Prostate gland (tissue), 2 donors: ENCODE data around the gene ZNF532. TPM values are rescaled to one million over a fixed set of nuclear protein-coding genes. Genes with fewer than 3 reads are reported as not detected.

Experiments
- DNase-seq: peaks from one replicate; pipeline ENCODE4 v3.0.0-alpha.2; 2019; ENCODE audit warnings: low spot score
- H3K27ac ChIP-seq, 2 donors: fragments of 200-600 bp; sonication (generic); 2 replicates each; pipeline ENCODE4 v1.5.1; 2017 to 2019
- H3K27me3 ChIP-seq: fragments of 200-600 bp; sonication (generic); replicated peaks from 2 replicates; pipeline ENCODE4 v1.5.1; 2019; ENCODE audit not compliant: insufficient read depth
- H3K36me3 ChIP-seq, 2 donors: fragments of 200-600 bp; sonication (generic); 1 replicate in 1 of 2; 2 replicates in 1 of 2; pipeline versions ENCODE4 v1.5.1 to v1.8.1; 2017 to 2019
- H3K4me1 ChIP-seq: fragments of 200-600 bp; sonication (generic); replicated peaks from 2 replicates; pipeline ENCODE4 v1.5.1; 2019
- H3K4me3 ChIP-seq, 2 donors: fragments of 200-600 bp; sonication (generic); 2 replicates each; pipeline ENCODE4 v1.5.1; 2017 to 2019
- H3K9me3 ChIP-seq: fragments of 200-600 bp; sonication (generic); 2 replicates; pipeline ENCODE4 v1.5.1; 2017
- POLR2A ChIP-seq: fragments of 450-650 bp; IDR thresholded peaks from one replicate; pipeline ENCODE4 v1.6.1; 2016; ENCODE audit warnings: antibody characterized with exemption, mild to moderate bottlenecking
- POLR2AphosphoS5 ChIP-seq: sonication (generic); formaldehyde crosslinking; IDR thresholded peaks from one replicate; pipeline ENCODE4 v1.6.1; 2017; ENCODE audit warnings: antibody characterized with exemption
- WGBS: methylation state at CpG from one replicate; pipeline ENCODE4 v1.1.5; 2018; 5-methylcytosine and 5-hydroxymethylcytosine counted together
- intact Hi-C: fragments of 100-400 bp; cut with DNase I; formaldehyde crosslinking; loops from one replicate; pipeline ENCODE4 v1.14.2; 2022
- total RNA-seq, 2 donors: library from RNA; depleted of rRNA; stranded (reverse); fragments of >200 nt; gene quantifications; one replicate each; pipeline ENCODE4 v1.1.0, GENCODE V29; 2016
- TF ChIP-seq, protein P1 (sequence below), 4 experiments: fragments of 200-600 bp in 2 of 4; fragments of 450-650 bp in 2 of 4; sonication (generic) in 2 of 4; IDR thresholded peaks; 1 replicate in 3 of 4; 2 replicates in 1 of 4; pipeline ENCODE4 v1.5.1; 2016 to 2019; ENCODE audit warnings: antibody characterized with exemption in 4 of 4, mild to moderate bottlenecking in 2 of 4, moderate library complexity in 2 of 4

The ZNF532 gene
- total RNA-seq, 2 donors from 2014 or later = 231 to 299 TPM

DNA sequence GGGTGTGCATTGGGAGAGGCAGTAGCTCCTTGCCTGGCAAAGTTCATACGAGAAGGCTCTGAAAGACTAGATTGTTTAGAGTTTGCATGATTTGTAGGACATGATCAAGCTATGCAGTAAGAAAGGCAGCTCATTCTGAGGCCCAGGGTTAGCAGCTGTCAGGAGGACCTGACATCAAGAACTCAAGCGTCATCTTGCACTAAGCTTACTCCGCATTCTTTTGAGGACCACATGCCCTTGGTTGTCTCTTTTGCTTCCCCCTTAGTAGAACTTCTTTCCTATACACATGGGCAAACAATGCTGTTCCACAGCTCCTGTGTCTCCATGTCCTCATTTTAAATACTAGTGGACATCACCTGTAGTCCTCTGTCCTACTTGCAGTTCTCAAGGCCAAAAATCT lies 14.0 kb downstream of the ZNF532 start:
- intact Hi-C loops = no loop called here
- TF ChIP-seq POLR2A (no peak), POLR2AphosphoS5 (no peak)
- no peaks in the 10 kb centered on the region for H3K4me1 ChIP-seq
- no peak for DNase-seq
- H3K4me3 ChIP-seq = no peak overlapping the region
- no peaks in the 10 kb centered on the region for H3K27me3 ChIP-seq
- peaks cover 0 to 8% of the 10 kb centered on the region in 2 donors for H3K36me3 ChIP-seq
- H3K9me3 ChIP-seq = no peaks in the 10 kb centered on the region
- peak overlapping the region; percentile 8 to 100 for H3K27ac ChIP-seq
- 91% methylated on average over 3 of the region's 3 CpGs for WGBS

- peaks cover 2% of the 10 kb centered on the region for H3K4me1 ChIP-seq
- 52% methylated on average over 2 of the region's 2 CpGs for WGBS
- H3K27ac ChIP-seq = peak overlapping the region; percentile 42 to 100
- intact Hi-C loops = no loop called here
- no peak for TF ChIP-seq POLR2A
- peak; percentile 11 for TF ChIP-seq POLR2AphosphoS5
- peaks cover 0 to 8% of the 10 kb centered on the region in 2 donors for H3K36me3 ChIP-seq
- no peaks in the 10 kb centered on the region for H3K9me3 ChIP-seq
- H3K27me3 ChIP-seq = no peaks in the 10 kb centered on the region
- DNase-seq = no peak
- no peak overlapping the region for H3K4me3 ChIP-seq
These were observed 16.8 kb downstream of the ZNF532 start for GRCh38 chr18:58881477-58881876.

DNA sequence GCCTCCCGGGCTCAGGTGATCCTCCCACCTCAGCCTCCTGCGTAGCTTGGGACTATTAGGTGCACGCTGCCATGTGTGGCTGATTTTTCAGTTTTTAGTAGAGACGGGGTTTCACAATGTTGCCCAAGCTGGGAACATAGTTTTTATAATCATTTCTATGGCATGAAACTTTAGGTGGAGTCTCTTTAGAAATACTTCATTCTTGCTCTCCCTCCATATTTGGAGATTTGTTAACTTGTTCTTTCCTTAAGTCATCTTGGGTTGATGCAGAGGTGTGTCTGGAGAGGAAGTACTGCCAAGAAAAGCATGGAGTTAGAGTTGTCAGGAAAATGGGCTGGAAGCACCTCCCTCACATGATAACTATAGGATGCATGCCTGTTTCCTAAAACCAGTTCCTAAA lies 17.4 kb downstream of the ZNF532 start:
- no peak for TF ChIP-seq POLR2AphosphoS5
- TF ChIP-seq, protein P1, sequence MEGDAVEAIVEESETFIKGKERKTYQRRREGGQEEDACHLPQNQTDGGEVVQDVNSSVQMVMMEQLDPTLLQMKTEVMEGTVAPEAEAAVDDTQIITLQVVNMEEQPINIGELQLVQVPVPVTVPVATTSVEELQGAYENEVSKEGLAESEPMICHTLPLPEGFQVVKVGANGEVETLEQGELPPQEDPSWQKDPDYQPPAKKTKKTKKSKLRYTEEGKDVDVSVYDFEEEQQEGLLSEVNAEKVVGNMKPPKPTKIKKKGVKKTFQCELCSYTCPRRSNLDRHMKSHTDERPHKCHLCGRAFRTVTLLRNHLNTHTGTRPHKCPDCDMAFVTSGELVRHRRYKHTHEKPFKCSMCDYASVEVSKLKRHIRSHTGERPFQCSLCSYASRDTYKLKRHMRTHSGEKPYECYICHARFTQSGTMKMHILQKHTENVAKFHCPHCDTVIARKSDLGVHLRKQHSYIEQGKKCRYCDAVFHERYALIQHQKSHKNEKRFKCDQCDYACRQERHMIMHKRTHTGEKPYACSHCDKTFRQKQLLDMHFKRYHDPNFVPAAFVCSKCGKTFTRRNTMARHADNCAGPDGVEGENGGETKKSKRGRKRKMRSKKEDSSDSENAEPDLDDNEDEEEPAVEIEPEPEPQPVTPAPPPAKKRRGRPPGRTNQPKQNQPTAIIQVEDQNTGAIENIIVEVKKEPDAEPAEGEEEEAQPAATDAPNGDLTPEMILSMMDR (IDR thresholded peaks at IDR 0.05) = no peak
- TF ChIP-seq POLR2A = no peak
- intact Hi-C loops = no loop called here
- Histone ChIP-seq H3K9me3 (no peaks in the 10 kb centered on the region), H3K4me1 (peaks cover 5% of the 10 kb centered on the region), H3K4me3 (no peak overlapping the region), H3K36me3 (peaks cover 0 to 8% of the 10 kb centered on the region in 2 donors), H3K27me3 (no peaks in the 10 kb centered on the region), H3K27ac (peak overlapping the region in 1 of 2 donors; percentile 100)
- 96% methylated on average over 4 of the region's 4 CpGs for WGBS
- DNase-seq = no peak

DNA sequence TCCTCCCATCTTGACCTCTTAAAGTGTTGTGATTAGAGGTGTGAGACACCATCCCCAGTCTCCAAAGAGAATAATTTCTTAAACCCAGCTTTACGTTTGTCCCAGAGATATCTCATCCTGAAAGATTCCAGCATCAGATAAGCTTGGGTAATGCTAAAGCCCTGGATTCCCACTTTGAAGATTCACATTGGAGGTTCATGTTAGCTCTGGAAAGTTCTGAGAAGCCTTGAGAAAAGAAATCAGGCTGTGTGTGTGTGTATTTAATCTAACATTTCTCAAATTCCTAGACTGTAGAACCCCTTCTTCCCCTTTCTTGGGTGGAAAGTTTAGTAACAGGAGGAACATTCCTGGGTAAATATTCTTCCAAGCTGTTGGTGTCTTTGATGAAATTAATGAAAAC lies 18.0 kb downstream of the ZNF532 start:
- no peak overlapping the region for H3K4me3 ChIP-seq
- intact Hi-C loops = no loop called here

GRCh38 chr18:58884680-58885079 lies 20.0 kb downstream of the ZNF532 start:
- peak overlapping the region in 1 of 2 donors; percentile 100 for H3K27ac ChIP-seq
- no peaks in the 10 kb centered on the region for H3K9me3 ChIP-seq
- intact Hi-C loops = no loop called here

More for the DNA sequence above, 18.0 kb downstream of the ZNF532 start:
- Histone ChIP-seq H3K27ac (peak overlapping the region; percentile 14 to 100), H3K4me1 (peaks cover 5% of the 10 kb centered on the region), H3K9me3 (no peaks in the 10 kb centered on the region), H3K27me3 (no peaks in the 10 kb centered on the region), H3K36me3 (peaks cover 0 to 8% of the 10 kb centered on the region in 2 donors)
- DNase-seq = no peak
- no peak for TF ChIP-seq POLR2A
- TF ChIP-seq, protein P1 (IDR thresholded peaks at IDR 0.05) = no peak
- TF ChIP-seq POLR2AphosphoS5 = no peak
- 14% methylated on average over 1 of the region's 1 CpG for WGBS

DNA sequence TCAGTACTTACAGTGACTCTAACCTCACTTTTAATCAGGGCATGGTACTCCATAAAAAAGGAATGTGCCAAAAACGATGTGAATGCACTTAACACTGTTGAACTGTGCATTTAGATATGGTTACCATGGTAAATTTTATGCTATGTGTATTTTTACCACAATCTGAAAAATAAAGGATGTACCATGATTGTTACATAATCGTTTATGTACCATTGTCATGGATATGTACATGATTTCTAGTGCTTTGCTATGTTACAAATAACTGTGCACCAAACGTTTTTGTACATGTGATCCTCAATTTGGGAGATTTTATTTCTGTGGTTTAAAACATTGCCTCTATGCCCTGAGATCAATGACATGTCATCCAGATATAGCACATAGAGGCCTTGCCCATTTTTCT lies 21.8 kb downstream of the ZNF532 start:
- H3K4me1 ChIP-seq = peaks cover 5% of the 10 kb centered on the region
- H3K27me3 ChIP-seq = no peaks in the 10 kb centered on the region
- WGBS = 67% methylated on average over 3 of the region's 3 CpGs
- H3K9me3 ChIP-seq = no peaks in the 10 kb centered on the region
- no peak overlapping the region for H3K4me3 ChIP-seq
- intact Hi-C loops = no loop called here
- peak overlapping the region; percentile 32 to 100 for H3K27ac ChIP-seq
- TF ChIP-seq POLR2A (no peak), POLR2AphosphoS5 (no peak)
- TF ChIP-seq, protein P1 (IDR thresholded peaks at IDR 0.05) = no peak
- DNase-seq = no peak
- no peaks in the 10 kb centered on the region for H3K36me3 ChIP-seq

More at GRCh38 chr18:58884680-58885079, 20.0 kb downstream of the ZNF532 start:
- no peak overlapping the region for H3K4me3 ChIP-seq
- 89% methylated on average over 5 of the region's 5 CpGs for WGBS
- no peak for TF ChIP-seq POLR2A
- DNase-seq = no peak
- H3K36me3 ChIP-seq = no peaks in the 10 kb centered on the region
- no peaks in the 10 kb centered on the region for H3K27me3 ChIP-seq
- H3K4me1 ChIP-seq = peaks cover 5% of the 10 kb centered on the region
